Measurements from ENCODE around the gene MLF2. TPM values are rescaled to one million over a fixed set of nuclear protein-coding genes. Genes with fewer than 3 reads are reported as not detected.

MLF2 gene
- polyA plus RNA-seq, 1 donor from 2014 or later = 134 TPM

- H3F3A ChIP-seq (ENCODE audit: insufficient read depth, low read length, poor library complexity, severe bottlenecking) = no peaks in the 10 kb centered on the region
- no peaks in the 10 kb centered on the region for H3K9me3 ChIP-seq (ENCODE audit: low read length)
- peak overlapping the region; percentile 62 for H3K9ac ChIP-seq (ENCODE audit: low read length)
- H3K9me2 ChIP-seq (ENCODE audit: insufficient read depth, low read length) = no peaks in the 10 kb centered on the region
- peaks cover 3% of the 10 kb centered on the region for H3K36me3 ChIP-seq (ENCODE audit: insufficient read depth, low read length)
- peak overlapping the region; percentile 79 for H3K27ac ChIP-seq (ENCODE audit: low read length)
- peak overlapping the region; percentile 55 for H3K4me3 ChIP-seq (ENCODE audit: low read length)
- peak overlapping the region; percentile 6 for H3K4me2 ChIP-seq (ENCODE audit: low read length)
- TF ChIP-seq EP300 (conservative IDR thresholded peaks at IDR 0.05; ENCODE audit: poor library complexity, severe bottlenecking) = peak; percentile 73
- TF ChIP-seq POLR2AphosphoS5 (IDR thresholded peaks at IDR 0.05) = no peak
- TF ChIP-seq CTCF (IDR thresholded peaks at IDR 0.05; ENCODE audit: poor library complexity, severe bottlenecking) = peak; percentile 99
- TF ChIP-seq SMC3 (conservative IDR thresholded peaks at IDR 0.05; ENCODE audit: poor library complexity) = peak; percentile 98
- TF ChIP-seq, protein P1, sequence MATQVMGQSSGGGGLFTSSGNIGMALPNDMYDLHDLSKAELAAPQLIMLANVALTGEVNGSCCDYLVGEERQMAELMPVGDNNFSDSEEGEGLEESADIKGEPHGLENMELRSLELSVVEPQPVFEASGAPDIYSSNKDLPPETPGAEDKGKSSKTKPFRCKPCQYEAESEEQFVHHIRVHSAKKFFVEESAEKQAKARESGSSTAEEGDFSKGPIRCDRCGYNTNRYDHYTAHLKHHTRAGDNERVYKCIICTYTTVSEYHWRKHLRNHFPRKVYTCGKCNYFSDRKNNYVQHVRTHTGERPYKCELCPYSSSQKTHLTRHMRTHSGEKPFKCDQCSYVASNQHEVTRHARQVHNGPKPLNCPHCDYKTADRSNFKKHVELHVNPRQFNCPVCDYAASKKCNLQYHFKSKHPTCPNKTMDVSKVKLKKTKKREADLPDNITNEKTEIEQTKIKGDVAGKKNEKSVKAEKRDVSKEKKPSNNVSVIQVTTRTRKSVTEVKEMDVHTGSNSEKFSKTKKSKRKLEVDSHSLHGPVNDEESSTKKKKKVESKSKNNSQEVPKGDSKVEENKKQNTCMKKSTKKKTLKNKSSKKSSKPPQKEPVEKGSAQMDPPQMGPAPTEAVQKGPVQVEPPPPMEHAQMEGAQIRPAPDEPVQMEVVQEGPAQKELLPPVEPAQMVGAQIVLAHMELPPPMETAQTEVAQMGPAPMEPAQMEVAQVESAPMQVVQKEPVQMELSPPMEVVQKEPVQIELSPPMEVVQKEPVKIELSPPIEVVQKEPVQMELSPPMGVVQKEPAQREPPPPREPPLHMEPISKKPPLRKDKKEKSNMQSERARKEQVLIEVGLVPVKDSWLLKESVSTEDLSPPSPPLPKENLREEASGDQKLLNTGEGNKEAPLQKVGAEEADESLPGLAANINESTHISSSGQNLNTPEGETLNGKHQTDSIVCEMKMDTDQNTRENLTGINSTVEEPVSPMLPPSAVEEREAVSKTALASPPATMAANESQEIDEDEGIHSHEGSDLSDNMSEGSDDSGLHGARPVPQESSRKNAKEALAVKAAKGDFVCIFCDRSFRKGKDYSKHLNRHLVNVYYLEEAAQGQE (IDR thresholded peaks at IDR 0.05; ENCODE audit: borderline replicate concordance) = peak; percentile 53
- peak; percentile 91 for TF ChIP-seq MXI1 (conservative IDR thresholded peaks at IDR 0.05; ENCODE audit: poor library complexity, severe bottlenecking)
- no peak for TF ChIP-seq EZH2 (IDR thresholded peaks at IDR 0.05; ENCODE audit: borderline replicate concordance, insufficient read depth, low read length, poor library complexity, severe bottlenecking)
- TF ChIP-seq TAF1 (IDR thresholded peaks at IDR 0.05; ENCODE audit: low read depth) = peak; percentile 51
- peak; percentile 98 for TF ChIP-seq RAD21 (conservative IDR thresholded peaks at IDR 0.05)
- no peaks in the 10 kb centered on the region for H3K79me2 ChIP-seq (replicated peaks; ENCODE audit: insufficient read depth, low read length)
- H3K27me3 ChIP-seq (ENCODE audit: insufficient read depth, low read depth, low read length) = no peaks in the 10 kb centered on the region
- H2AFZ ChIP-seq (ENCODE audit: low read depth, low read length) = no peak overlapping the region
- H4K20me1 ChIP-seq (ENCODE audit: insufficient read depth) = no peaks in the 10 kb centered on the region
Observed at GRCh38 chr12:6778574-6779550, 25.9 kb upstream of the MLF2 start.

GRCh38 chr12:6778217-6778573, 25.3 kb upstream of the MLF2 start:
- Histone ChIP-seq H3K36me3 (ENCODE audit: insufficient read depth, low read length) (peaks cover 3% of the 10 kb centered on the region), H3K4me3 (ENCODE audit: low read length) (peak overlapping the region; percentile 55), H4K20me1 (ENCODE audit: insufficient read depth) (no peaks in the 10 kb centered on the region), H3K4me2 (ENCODE audit: low read length) (peak overlapping the region; percentile 6), H3F3A (ENCODE audit: insufficient read depth, low read length, poor library complexity, severe bottlenecking) (no peaks in the 10 kb centered on the region), H3K9ac (ENCODE audit: low read length) (peak overlapping the region; percentile 62), H3K79me2 (replicated peaks; ENCODE audit: insufficient read depth, low read length) (no peaks in the 10 kb centered on the region), H3K27me3 (ENCODE audit: insufficient read depth, low read depth, low read length) (no peaks in the 10 kb centered on the region), H3K9me2 (ENCODE audit: insufficient read depth, low read length) (no peaks in the 10 kb centered on the region), H3K27ac (ENCODE audit: low read length) (peak overlapping the region; percentile 79), H2AFZ (ENCODE audit: low read depth, low read length) (no peak overlapping the region), H3K9me3 (ENCODE audit: low read length) (no peaks in the 10 kb centered on the region)
- no peak for TF ChIP-seq POLR2AphosphoS5 (IDR thresholded peaks at IDR 0.05)
- TF ChIP-seq EZH2 (IDR thresholded peaks at IDR 0.05; ENCODE audit: borderline replicate concordance, insufficient read depth, low read length, poor library complexity, severe bottlenecking) = no peak
- no peak for TF ChIP-seq EP300 (conservative IDR thresholded peaks at IDR 0.05; ENCODE audit: poor library complexity, severe bottlenecking)
- TF ChIP-seq TAF1 (IDR thresholded peaks at IDR 0.05; ENCODE audit: low read depth) = no peak
- TF ChIP-seq CTCF (IDR thresholded peaks at IDR 0.05; ENCODE audit: poor library complexity, severe bottlenecking) = no peak
- no peak for TF ChIP-seq MXI1 (conservative IDR thresholded peaks at IDR 0.05; ENCODE audit: poor library complexity, severe bottlenecking)
- TF ChIP-seq, protein P1 (IDR thresholded peaks at IDR 0.05; ENCODE audit: borderline replicate concordance) = no peak
- TF ChIP-seq RAD21 (conservative IDR thresholded peaks at IDR 0.05) = no peak
- no peak for TF ChIP-seq SMC3 (conservative IDR thresholded peaks at IDR 0.05; ENCODE audit: poor library complexity)
